KMS-11 (cell line): ENCODE results near the gene SIPA1.

Experiments
- H2AFZ ChIP-seq: fragments of 200-600 bp; sonication (generic); 2 replicates; pipeline ENCODE4 v1.6.1; 2016; ENCODE audit warnings: antibody characterized with exemption, mixed run types, low read depth
- H3K27ac ChIP-seq: fragments of 200-600 bp; sonication (generic); 2 replicates; pipeline ENCODE4 v1.6.1; 2016; ENCODE audit warnings: mild to moderate bottlenecking, mixed run types
- H3K27me3 ChIP-seq: fragments of 200-600 bp; sonication (generic); 2 replicates; pipeline ENCODE4 v1.6.1; 2017; ENCODE audit warnings: mild to moderate bottlenecking, low read depth, mixed run types, moderate library complexity; ENCODE audit not compliant: insufficient read depth
- H3K36me3 ChIP-seq: fragments of 200-600 bp; sonication (generic); 2 replicates; pipeline ENCODE4 v1.6.1; 2017; ENCODE audit warnings: mild to moderate bottlenecking, mixed run types; ENCODE audit not compliant: insufficient read depth
- H3K4me1 ChIP-seq: fragments of 200-600 bp; sonication (generic); 2 replicates; pipeline ENCODE4 v1.6.1; 2016; ENCODE audit warnings: mild to moderate bottlenecking, low read depth, mixed run types; ENCODE audit not compliant: poor library complexity, severe bottlenecking
- H3K4me2 ChIP-seq: fragments of 200-600 bp; sonication (generic); 2 replicates; pipeline ENCODE4 v1.7.0; 2016; ENCODE audit warnings: mild to moderate bottlenecking, mixed run types
- H3K4me3 ChIP-seq: fragments of 200-600 bp; sonication (generic); IDR thresholded peaks from 2 replicates; pipeline ENCODE4 v1.6.1; 2017; ENCODE audit warnings: low read depth, low read length, mixed read lengths; ENCODE audit not compliant: insufficient read depth
- H3K79me2 ChIP-seq: fragments of 200-600 bp; sonication (generic); 2 replicates; pipeline ENCODE4 v1.6.1; 2016; ENCODE audit warnings: low read depth, mixed run types; ENCODE audit not compliant: insufficient read depth
- H3K9ac ChIP-seq: fragments of 200-600 bp; sonication (generic); 2 replicates; pipeline ENCODE4 v1.6.1; 2016; ENCODE audit warnings: mild to moderate bottlenecking, mixed run types
- H4K20me1 ChIP-seq: fragments of 200-600 bp; sonication (generic); 2 replicates; pipeline ENCODE4 v1.6.1; 2016; ENCODE audit warnings: mild to moderate bottlenecking, mixed run types; ENCODE audit not compliant: insufficient read depth
- TF ChIP-seq, protein P1 (sequence below): fragments of 200-600 bp; sonication (generic); conservative IDR thresholded peaks from 2 replicates; pipeline ENCODE4 v1.6.1; 2017; ENCODE audit warnings: low read depth, mild to moderate bottlenecking, antibody characterized with exemption, low read length, moderate library complexity, mixed read lengths

The SIPA1 gene

DNA sequence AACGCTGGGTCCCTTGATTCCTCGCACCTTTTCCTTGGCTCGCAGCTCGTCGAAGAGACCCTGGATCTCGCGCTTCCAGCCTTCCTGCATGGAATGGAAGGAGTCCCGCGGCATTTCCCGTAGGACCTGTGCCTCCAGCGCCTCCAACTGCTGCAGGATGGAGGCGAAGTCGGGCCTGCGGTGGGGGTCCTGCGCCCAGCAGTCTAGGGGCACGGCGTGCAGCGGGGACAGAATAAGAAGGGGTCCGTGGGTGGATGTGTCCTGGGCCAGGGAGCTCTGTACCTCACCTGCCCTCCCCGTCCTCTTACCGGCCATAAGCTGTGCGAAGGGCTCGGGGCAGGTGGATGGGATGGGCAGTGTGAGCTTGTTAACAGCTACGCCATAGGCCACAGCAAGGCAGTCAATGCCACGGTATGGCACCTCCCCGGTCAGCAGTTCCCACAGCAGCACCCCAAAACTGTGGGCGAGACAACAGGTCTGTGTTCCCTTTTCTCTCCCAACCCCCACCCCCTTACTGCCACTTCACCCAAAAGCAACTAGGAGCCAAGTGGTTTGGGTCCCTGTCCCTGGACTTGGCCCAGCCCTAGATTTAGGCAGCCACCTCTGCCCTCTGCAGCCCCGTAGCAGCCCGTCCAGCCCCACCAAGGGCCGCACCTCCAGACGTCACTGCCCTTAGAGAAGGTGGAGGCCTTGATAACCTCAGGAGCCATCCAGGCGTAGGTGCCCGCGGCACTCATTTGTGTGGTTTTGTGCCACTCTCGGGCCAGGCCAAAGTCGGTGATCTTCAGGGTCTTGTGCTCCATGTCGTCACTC lies 30.1 kb upstream of the SIPA1 start:
- H3K4me2 ChIP-seq: no peak overlapping the region
- TF ChIP-seq, protein P1, sequence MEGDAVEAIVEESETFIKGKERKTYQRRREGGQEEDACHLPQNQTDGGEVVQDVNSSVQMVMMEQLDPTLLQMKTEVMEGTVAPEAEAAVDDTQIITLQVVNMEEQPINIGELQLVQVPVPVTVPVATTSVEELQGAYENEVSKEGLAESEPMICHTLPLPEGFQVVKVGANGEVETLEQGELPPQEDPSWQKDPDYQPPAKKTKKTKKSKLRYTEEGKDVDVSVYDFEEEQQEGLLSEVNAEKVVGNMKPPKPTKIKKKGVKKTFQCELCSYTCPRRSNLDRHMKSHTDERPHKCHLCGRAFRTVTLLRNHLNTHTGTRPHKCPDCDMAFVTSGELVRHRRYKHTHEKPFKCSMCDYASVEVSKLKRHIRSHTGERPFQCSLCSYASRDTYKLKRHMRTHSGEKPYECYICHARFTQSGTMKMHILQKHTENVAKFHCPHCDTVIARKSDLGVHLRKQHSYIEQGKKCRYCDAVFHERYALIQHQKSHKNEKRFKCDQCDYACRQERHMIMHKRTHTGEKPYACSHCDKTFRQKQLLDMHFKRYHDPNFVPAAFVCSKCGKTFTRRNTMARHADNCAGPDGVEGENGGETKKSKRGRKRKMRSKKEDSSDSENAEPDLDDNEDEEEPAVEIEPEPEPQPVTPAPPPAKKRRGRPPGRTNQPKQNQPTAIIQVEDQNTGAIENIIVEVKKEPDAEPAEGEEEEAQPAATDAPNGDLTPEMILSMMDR: no peak
- H3K27me3 ChIP-seq: no peaks in the 10 kb centered on the region
- no peak overlapping the region for H2AFZ ChIP-seq
- no peaks in the 10 kb centered on the region for H3K36me3 ChIP-seq
- H3K9ac ChIP-seq: no peak overlapping the region
- H3K27ac ChIP-seq: no peak overlapping the region
- H3K4me3 ChIP-seq: no peak overlapping the region
- H3K79me2 ChIP-seq: peaks cover 10% of the 10 kb centered on the region; the same call in 1 of the 2 replicates
- H3K4me1 ChIP-seq: peaks cover 16% of the 10 kb centered on the region
- H4K20me1 ChIP-seq: no peaks in the 10 kb centered on the region

DNA sequence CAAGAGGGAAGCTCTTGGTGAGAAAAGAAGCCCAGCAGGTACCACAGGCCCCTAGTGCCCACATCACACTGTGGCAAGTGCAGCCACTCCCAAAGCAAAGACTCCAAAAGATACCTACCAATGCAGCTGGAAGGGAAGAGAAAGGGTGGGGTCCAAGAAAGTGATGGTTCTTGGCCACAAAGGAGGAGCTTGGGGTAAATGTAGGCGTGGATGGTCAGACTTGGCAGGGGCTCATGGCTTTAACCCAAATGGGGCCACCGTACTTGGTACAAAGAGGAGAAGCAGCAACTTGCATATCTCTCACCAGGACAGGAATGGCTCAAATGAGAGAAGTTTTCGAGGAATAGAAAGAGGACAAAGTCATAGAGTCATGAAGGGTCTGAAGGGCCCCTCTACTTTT lies 28.7 kb upstream of the SIPA1 start:
- H3K27me3 ChIP-seq: no peaks in the 10 kb centered on the region
- peaks cover 21% of the 10 kb centered on the region for H3K4me1 ChIP-seq
- H3K79me2 ChIP-seq: peaks cover 16% of the 10 kb centered on the region
- no peak overlapping the region for H3K9ac ChIP-seq
- no peaks in the 10 kb centered on the region for H3K36me3 ChIP-seq
- H2AFZ ChIP-seq: no peak overlapping the region
- no peak overlapping the region for H3K4me3 ChIP-seq
- H3K4me2 ChIP-seq: no peak overlapping the region
- H4K20me1 ChIP-seq: no peaks in the 10 kb centered on the region
- no peak overlapping the region; the same call in 1 of the 2 replicates for H3K27ac ChIP-seq
- TF ChIP-seq, protein P1: no peak

DNA sequence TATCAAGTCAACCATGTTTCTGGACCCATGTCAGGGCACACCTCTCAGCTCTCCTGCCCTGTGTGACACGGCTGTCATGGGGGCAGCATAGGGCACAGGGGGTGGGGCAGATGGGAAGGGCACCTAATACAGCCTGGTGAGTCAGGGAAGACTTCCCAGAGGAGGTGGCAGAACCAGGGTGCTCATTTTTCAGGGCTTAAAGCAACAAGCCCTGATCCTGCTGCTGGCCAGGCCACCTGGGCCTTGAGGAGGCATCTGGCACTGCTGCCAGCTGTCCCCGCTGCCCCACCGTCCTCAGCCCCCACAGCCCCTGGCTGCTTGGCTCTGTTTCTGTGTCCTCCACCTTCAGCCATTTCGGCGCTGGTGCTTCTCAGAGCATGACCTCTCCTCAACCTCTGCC lies 28.2 kb upstream of the SIPA1 start:
- H3K4me2 ChIP-seq: no peak overlapping the region
- H3K4me1 ChIP-seq: peaks cover 21% of the 10 kb centered on the region
- H3K9ac ChIP-seq: no peak overlapping the region
- no peaks in the 10 kb centered on the region for H3K27me3 ChIP-seq
- TF ChIP-seq, protein P1: no peak
- H3K4me3 ChIP-seq: no peak overlapping the region
- H3K79me2 ChIP-seq: peaks cover 16% of the 10 kb centered on the region
- no peaks in the 10 kb centered on the region for H3K36me3 ChIP-seq
- H3K27ac ChIP-seq: no peak overlapping the region; the same call in 1 of the 2 replicates
- no peaks in the 10 kb centered on the region for H4K20me1 ChIP-seq
- H2AFZ ChIP-seq: no peak overlapping the region

DNA sequence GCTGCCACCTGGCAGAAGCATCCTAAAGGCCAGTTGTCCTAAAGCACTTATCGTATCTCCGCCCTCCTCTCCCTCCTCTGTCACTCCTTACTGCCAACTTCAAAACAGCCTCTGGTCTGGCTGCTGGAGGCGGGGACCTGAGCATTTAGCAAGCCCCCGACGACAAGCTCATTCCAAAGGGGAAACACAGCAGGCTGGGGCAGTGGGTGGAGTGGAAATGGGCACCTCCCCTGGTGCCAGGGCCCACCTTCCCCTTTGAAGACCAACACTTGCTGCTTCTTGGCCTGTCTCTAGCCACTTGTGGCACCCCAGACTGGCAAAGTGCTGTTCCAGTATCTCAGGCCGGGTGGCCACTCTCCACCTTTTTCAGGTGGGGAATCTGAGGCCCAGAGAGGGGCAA lies 27.5 kb upstream of the SIPA1 start:
- H3K79me2 ChIP-seq: peaks cover 16% of the 10 kb centered on the region
- no peak overlapping the region for H3K27ac ChIP-seq
- H3K4me2 ChIP-seq: no peak overlapping the region
- no peaks in the 10 kb centered on the region for H4K20me1 ChIP-seq
- TF ChIP-seq, protein P1: no peak
- H3K9ac ChIP-seq: no peak overlapping the region
- H2AFZ ChIP-seq: no peak overlapping the region
- H3K27me3 ChIP-seq: no peaks in the 10 kb centered on the region
- H3K36me3 ChIP-seq: no peaks in the 10 kb centered on the region
- H3K4me1 ChIP-seq: peaks cover 21% of the 10 kb centered on the region
- H3K4me3 ChIP-seq: no peak overlapping the region
